Measurements from ENCODE around the gene CALY. TPM values are rescaled to one million over a fixed set of nuclear protein-coding genes. Genes with fewer than 3 reads are reported as not detected.
A peak's percentile ranks its signal among the peaks of the same experiment; 100 is the strongest.
"Not testable (repeated sequence)": the region's sequence is repeated elsewhere in the genome, so short reads cannot be mapped to it uniquely, and the experiment has no call there.

Gene CALY
- total and polyA plus RNA-seq, 2 experiments from 2014 or later = 12.3 to 16.3 TPM

DNA sequence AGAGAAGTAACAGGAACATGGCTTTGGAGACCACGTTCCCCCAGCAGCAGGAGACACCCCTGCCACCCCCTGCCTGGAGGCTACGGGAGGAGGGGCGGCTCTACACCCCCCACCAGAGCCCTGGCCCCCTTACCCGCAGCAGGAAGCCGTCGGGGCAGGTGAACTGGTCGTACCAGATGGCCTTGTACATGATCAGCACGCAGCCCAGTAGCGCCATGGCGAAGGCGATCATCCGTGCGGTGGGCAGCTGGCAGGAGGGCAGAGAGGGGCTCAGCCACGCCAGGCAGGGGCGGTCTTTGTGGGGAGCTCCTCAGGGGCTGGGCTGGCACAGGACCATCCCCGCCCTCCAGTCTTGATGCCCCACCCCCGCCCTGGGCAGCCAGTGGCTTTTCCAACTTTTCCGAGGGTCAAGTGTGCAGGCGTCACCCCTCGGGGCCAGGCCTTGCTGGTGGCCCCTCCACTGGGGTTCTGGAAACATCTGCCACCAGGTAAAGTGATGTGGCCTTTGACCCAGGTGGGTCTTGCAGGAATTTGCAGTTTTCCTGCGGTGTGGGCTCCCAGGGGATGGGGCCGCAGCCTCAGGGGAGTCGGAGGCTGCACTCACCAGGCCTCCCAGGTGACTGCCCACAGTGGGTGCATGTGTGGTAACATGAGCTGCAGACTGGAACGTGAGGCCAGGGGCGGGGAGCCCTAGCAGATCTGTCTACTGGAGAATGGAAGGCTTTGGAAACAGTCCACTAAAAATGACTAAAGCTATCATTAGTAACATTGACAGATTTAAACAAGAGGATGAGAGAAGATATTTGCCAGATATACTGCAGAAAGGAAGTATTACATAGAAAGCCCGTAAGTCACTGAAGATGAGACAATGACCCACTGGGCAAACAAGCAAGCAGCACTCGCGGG lies 9.7 kb downstream of the CALY start:
- no peak overlapping the region for H3K27ac ChIP-seq
- no peak for DNase-seq (ENCODE audit: low read depth in 1 of 2, low spot score in 1 of 2)
- H3K27me3 ChIP-seq = peaks cover 63% of the 10 kb centered on the region
- TF ChIP-seq, protein P1, sequence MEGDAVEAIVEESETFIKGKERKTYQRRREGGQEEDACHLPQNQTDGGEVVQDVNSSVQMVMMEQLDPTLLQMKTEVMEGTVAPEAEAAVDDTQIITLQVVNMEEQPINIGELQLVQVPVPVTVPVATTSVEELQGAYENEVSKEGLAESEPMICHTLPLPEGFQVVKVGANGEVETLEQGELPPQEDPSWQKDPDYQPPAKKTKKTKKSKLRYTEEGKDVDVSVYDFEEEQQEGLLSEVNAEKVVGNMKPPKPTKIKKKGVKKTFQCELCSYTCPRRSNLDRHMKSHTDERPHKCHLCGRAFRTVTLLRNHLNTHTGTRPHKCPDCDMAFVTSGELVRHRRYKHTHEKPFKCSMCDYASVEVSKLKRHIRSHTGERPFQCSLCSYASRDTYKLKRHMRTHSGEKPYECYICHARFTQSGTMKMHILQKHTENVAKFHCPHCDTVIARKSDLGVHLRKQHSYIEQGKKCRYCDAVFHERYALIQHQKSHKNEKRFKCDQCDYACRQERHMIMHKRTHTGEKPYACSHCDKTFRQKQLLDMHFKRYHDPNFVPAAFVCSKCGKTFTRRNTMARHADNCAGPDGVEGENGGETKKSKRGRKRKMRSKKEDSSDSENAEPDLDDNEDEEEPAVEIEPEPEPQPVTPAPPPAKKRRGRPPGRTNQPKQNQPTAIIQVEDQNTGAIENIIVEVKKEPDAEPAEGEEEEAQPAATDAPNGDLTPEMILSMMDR (IDR thresholded peaks at IDR 0.05; ENCODE audit: low read depth, low read length) = no peak
- no peaks in the 10 kb centered on the region for H3K36me3 ChIP-seq
- no peaks in the 10 kb centered on the region for H3K9me3 ChIP-seq (ENCODE audit: low read depth)
- H3K4me3 ChIP-seq = no peak overlapping the region
- peaks cover 2% of the 10 kb centered on the region for H3K4me1 ChIP-seq (ENCODE audit: low read depth)

DNA sequence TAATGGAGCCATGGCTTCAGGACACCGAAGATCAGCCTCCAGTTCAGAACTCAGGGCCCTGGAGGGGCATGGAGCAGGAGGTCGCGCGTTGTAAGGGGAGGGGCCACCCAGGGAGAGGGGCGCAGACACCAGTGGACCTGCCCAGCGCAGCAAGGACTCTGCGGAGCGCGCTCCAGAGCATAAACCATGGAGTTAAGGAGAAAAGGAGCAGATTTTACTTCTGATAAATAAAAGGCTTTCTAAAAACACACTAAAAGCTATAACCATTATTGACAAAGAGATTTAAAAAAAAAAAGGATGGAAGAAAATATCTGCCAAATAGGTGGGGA lies 10.5 kb downstream of the CALY start:
- H3K27ac ChIP-seq = no peak overlapping the region
- no peaks in the 10 kb centered on the region for H3K9me3 ChIP-seq (ENCODE audit: low read depth)
- H3K36me3 ChIP-seq = no peaks in the 10 kb centered on the region
- peaks cover 55% of the 10 kb centered on the region for H3K27me3 ChIP-seq
- H3K4me3 ChIP-seq = peak overlapping the region; percentile 28
- TF ChIP-seq, protein P1 (IDR thresholded peaks at IDR 0.05; ENCODE audit: low read depth, low read length) = no peak
- H3K4me1 ChIP-seq (ENCODE audit: low read depth) = peaks cover 2% of the 10 kb centered on the region
- DNase-seq (ENCODE audit: low read depth in 1 of 2, low spot score in 1 of 2) = no peak

DNA sequence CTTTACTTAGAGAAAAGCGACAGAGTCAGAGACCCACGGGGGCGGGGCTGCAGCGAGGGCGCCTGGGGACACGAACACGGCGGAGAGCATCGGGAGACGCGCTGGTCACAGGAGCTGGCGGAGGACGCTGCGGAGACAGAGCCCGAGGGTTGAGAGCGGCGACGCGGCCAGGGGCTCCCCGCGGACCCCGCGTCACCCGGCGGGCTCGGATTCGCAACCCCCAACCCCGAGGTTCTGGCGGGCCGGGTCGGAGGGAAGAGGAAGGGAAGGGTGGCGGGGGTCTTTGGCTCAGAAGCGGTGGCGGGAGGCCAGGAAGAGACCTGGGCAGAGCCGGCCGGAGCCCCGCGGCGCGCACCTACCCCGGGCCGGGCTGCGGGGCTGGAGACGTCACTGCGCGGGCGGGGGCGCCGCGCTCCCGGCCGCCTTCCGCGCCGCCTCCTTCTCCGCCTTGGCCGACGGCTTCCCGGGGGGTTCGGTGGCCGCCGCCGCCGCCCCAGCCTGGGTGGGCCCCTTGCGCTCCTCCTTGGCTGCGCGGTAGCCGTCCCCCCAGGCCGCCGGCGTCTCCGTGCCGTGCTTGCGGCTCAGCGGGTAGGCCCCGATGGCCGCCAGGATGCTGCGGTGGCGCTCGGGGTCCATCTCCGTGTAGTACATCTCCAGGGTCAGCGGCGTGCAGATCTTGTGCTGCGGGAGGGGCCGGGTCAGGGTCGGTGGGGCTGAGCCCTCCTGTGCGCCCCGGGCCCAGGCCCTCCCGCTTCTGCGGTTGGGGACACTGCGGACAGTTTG lies 11.1 kb downstream of the CALY start:
- TF ChIP-seq, protein P1 (IDR thresholded peaks at IDR 0.05; ENCODE audit: low read depth, low read length) = no peak
- H3K9me3 ChIP-seq (ENCODE audit: low read depth) = no peaks in the 10 kb centered on the region
- DNase-seq (ENCODE audit: low read depth in 1 of 2, low spot score in 1 of 2) = peak in 1 of 2 donors; percentile 43
- no peak overlapping the region for H3K27ac ChIP-seq
- H3K4me1 ChIP-seq (ENCODE audit: low read depth) = peaks cover 2% of the 10 kb centered on the region
- H3K27me3 ChIP-seq = peaks cover 50% of the 10 kb centered on the region
- peak overlapping the region; percentile 28 for H3K4me3 ChIP-seq
- no peaks in the 10 kb centered on the region for H3K36me3 ChIP-seq

DNA sequence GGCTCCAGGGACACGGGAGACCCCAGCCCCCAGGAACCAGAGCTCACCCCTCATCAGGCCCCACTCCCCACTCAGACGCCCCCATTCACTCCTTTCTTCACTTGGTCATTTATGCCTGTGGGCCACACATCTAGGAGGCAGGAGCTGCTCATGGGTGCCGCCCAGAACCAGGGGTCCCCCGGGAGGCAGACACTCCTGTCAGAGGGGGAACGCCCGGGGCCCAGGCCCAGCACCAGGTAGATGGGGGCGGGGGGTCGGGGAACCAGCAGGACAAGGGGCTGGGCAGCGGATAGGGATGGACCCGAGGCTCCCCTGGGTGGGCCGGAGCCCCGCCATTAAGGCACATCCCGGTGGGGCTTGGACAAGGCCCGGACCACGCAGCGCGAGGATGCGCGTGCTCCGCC lies 11.8 kb downstream of the CALY start:
- Histone ChIP-seq H3K36me3 (no peaks in the 10 kb centered on the region), H3K9me3 (ENCODE audit: low read depth) (no peaks in the 10 kb centered on the region), H3K27ac (no peak overlapping the region), H3K27me3 (peaks cover 50% of the 10 kb centered on the region), H3K4me1 (ENCODE audit: low read depth) (peaks cover 2% of the 10 kb centered on the region), H3K4me3 (no peak overlapping the region)
- TF ChIP-seq, protein P1 (IDR thresholded peaks at IDR 0.05; ENCODE audit: low read depth, low read length) = no peak
- DNase-seq (ENCODE audit: low read depth in 1 of 2, low spot score in 1 of 2) = no peak

DNA sequence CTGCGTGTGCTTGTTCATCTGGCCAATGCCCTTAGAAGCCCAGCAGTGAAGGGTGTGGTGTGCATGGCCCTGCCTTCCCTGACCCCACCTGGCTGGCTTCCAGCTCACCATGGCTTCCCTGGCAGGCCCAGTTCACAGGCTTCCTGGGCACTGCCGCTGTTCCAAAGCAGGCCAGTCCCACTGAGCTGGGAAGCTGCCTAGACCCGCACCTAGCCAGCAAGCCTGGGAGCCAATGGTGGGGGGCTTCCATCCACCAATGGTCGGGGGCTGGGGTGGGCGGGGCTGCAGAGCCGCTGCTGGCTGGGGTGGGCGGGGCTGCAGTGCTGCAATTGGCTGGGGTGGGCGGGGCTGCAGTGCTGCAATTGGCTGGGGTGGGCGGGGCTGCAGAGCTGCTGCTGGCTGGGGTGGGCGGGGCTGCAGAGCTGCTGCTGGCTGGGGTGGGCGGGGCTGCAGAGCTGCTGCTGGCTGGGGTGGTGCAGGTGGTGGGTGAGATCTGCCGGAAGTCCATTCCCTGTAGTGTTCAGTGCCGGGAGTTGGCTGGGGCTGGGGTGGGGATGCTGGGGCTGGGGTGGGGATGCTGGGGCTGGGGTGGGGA lies 12.4 kb downstream of the CALY start:
- peaks cover 2% of the 10 kb centered on the region for H3K4me1 ChIP-seq (ENCODE audit: low read depth)
- TF ChIP-seq, protein P1 (IDR thresholded peaks at IDR 0.05; ENCODE audit: low read depth, low read length) = no peak
- no peak overlapping the region for H3K27ac ChIP-seq
- peaks cover 46% of the 10 kb centered on the region for H3K27me3 ChIP-seq
- H3K4me3 ChIP-seq = peak overlapping the region; percentile 15
- no peaks in the 10 kb centered on the region for H3K36me3 ChIP-seq
- no peaks in the 10 kb centered on the region for H3K9me3 ChIP-seq (ENCODE audit: low read depth)
- peak; percentile 59 to 81 for DNase-seq (ENCODE audit: low read depth in 1 of 2, low spot score in 1 of 2)

DNA sequence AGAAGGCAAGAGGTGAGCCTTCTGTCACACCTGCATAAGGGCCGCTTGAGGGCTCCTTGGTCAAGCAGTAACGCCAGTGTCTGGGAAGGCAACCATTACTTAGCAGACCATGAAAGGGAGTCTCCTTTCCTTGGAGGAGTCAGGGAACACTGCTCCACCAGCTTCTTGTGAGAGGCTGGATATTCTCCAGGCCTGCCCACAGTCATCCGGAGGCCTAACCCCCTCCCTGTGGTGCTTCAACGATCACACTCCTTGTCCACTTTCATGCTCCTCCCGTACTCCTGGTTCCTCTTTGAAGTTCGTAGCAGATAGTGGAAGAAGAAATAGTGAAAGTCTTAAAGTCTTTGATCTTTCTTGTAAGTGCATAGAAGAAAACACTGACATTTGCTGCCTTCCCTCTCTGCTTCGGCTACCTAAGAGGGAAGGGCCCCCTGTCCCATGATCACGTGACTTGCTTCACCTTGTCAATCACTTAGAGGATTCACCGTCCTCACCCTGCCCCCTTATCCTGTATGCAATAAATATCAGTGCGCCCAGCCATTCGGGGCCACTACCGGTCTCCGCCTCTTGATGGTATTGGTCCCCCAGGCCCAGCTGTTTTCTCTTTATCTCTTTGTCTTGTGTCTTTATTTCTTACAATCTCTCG lies 14.5 kb downstream of the CALY start:
- not testable (repeated sequence) for H3K4me3 ChIP-seq; H3K27ac ChIP-seq; H3K36me3 ChIP-seq; DNase-seq (ENCODE audit: low read depth in 1 of 2, low spot score in 1 of 2); H3K9me3 ChIP-seq (ENCODE audit: low read depth); H3K4me1 ChIP-seq (ENCODE audit: low read depth)
- H3K27me3 ChIP-seq = peaks cover 25% of the 10 kb centered on the region

DNA sequence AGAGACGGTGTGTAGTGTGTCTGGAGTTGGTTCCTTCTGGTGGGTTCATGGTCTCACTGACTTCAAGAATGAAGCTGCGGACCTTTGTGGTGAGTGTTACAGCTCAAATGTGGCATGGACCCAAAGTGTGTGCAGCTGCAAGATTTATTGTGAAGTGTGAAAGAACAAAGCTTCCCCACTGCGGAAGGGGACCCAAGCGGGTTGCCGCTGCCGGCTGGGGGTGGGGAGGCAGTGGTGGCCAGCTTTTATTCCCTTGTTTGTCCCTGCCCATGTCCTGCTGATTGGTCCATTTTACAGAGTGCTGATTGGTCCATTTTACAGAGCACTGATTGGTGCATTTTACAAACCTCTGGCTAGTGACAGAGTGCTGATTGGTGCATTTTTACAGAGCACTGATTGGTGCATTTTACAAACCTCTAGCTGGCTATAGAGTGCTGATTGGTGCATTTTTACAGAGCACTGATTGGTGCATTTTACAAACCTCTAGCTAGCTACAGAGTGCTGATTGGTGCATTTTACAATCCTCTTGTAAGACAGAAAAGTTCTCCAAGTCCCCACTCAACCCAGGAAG lies 15.8 kb downstream of the CALY start:
- not testable (repeated sequence) for H3K4me1 ChIP-seq (ENCODE audit: low read depth); H3K36me3 ChIP-seq; DNase-seq (ENCODE audit: low read depth in 1 of 2, low spot score in 1 of 2); H3K4me3 ChIP-seq; H3K9me3 ChIP-seq (ENCODE audit: low read depth); H3K27ac ChIP-seq
- H3K27me3 ChIP-seq = peaks cover 12% of the 10 kb centered on the region
